ENCODE measurements around the gene SMYD3. TPM values are rescaled to one million over a fixed set of nuclear protein-coding genes. Genes with fewer than 3 reads are reported as not detected.
A peak's percentile ranks its signal among the peaks of the same experiment; 100 is the strongest.

SMYD3 gene
- total and polyA plus RNA-seq, 9 of the 15 experiments (the other 6 are each of a cell fraction or from before 2014, with no cell fraction given) = 128 to 440 (median 197) TPM

GRCh38 chr1:246078126-246078887, 428.8 kb downstream of the SMYD3 start (continued):
- TF ChIP-seq PBX2 (CRISPR knock-in tag; IDR thresholded peaks at IDR 0.05; ENCODE audit: low read depth) (no peak), PBX2 (tag; conservative IDR thresholded peaks at IDR 0.05; ENCODE audit: low read depth) (peak; percentile 60; the same call in 1 of the 2 replicates), ZFX (CRISPR knock-in tag; IDR thresholded peaks at IDR 0.05) (peak; percentile 74), SMARCE1 (IDR thresholded peaks at IDR 0.05) (0 out of 2 replicates have a peak, but pooled peaks have one; percentile 13), POLR3A (IDR thresholded peaks at IDR 0.05; ENCODE audit: borderline replicate concordance, extremely low read depth, insufficient read depth, insufficient read length) (no peak), DPF2 (IDR thresholded peaks at IDR 0.05) (peak; percentile 41; the same call in 1 of the 2 replicates), IRF1 (CRISPR knock-in tag; IDR thresholded peaks at IDR 0.05; ENCODE audit: borderline replicate concordance) (no peak), PKNOX1 (IDR thresholded peaks at IDR 0.05) (peak; percentile 61), DACH1 (IDR thresholded peaks at IDR 0.05; ENCODE audit: partially characterized antibody) (peak; percentile 15), ARID3B (CRISPR knock-in tag; IDR thresholded peaks at IDR 0.05; ENCODE audit: borderline replicate concordance) (no peak), SPI1 (IDR thresholded peaks at IDR 0.05; ENCODE audit: borderline replicate concordance, low read depth, low read length) (peak; percentile 84), NR4A1 (CRISPR knock-in tag; IDR thresholded peaks at IDR 0.05) (no peak), NR4A1 (tag; IDR thresholded peaks at IDR 0.05) (no peak), TEAD4 (IDR thresholded peaks at IDR 0.05; ENCODE audit: low read length) (peak; percentile 23; the same call in 1 of the 2 replicates), TEAD4 (CRISPR knock-in tag; IDR thresholded peaks at IDR 0.05; ENCODE audit: borderline replicate concordance) (no peak), GATA2 (CRISPR knock-in tag; IDR thresholded peaks at IDR 0.05) (peak; percentile 72), NR2C1 (IDR thresholded peaks at IDR 0.05) (no peak), NR2C1 (tag; IDR thresholded peaks at IDR 0.05) (peak; percentile 15; the same call in 1 of the 2 replicates), FOXP1 (CRISPR knock-in tag; IDR thresholded peaks at IDR 0.05) (no peak), EHMT2 (IDR thresholded peaks at IDR 0.05) (0 out of 2 replicates have a peak, but pooled peaks have one; percentile 59), XRCC5 (IDR thresholded peaks at IDR 0.05; ENCODE audit: low read depth, low read length) (no peak), ZBTB2 (IDR thresholded peaks at IDR 0.05) (no peak)

All from K562 (cell line).